Measurements from ENCODE around the gene PLCL1. TPM values are rescaled to one million over a fixed set of nuclear protein-coding genes. Genes with fewer than 3 reads are reported as not detected.

Gene PLCL1
- polyA plus RNA-seq, 1 donor = 20.7 TPM

- DNase-seq = no peak
Measured at GRCh38 chr2:197958592-197959150, 154.3 kb downstream of the PLCL1 start.

GRCh38 chr2:197959383-197959782 is 155.0 kb downstream of the PLCL1 start:
- no peak for DNase-seq

- no peak for DNase-seq
Measured at GRCh38 chr2:197960786-197961185, 156.4 kb downstream of the PLCL1 start.

GRCh38 chr2:197964720-197965119 is 160.3 kb downstream of the PLCL1 start:
- no peak for DNase-seq

- DNase-seq = no peak
Measured at GRCh38 chr2:197965756-197966155, 161.4 kb downstream of the PLCL1 start.

- DNase-seq = no peak
Measured at GRCh38 chr2:197969391-197969893, 165.0 kb downstream of the PLCL1 start.

- peak; percentile 32 for DNase-seq
Measured at GRCh38 chr2:197972061-197972460, 167.7 kb downstream of the PLCL1 start.

GRCh38 chr2:197972587-197972986 is 168.2 kb downstream of the PLCL1 start:
- no peak for DNase-seq

GRCh38 chr2:197973772-197974171 is 169.4 kb downstream of the PLCL1 start:
- DNase-seq = no peak

GRCh38 chr2:197975931-197976519 is 171.6 kb downstream of the PLCL1 start:
- peak; percentile 68 for DNase-seq

- no peak for DNase-seq
Measured at GRCh38 chr2:197978971-197979370, 174.6 kb downstream of the PLCL1 start.

GRCh38 chr2:197982565-197982964 is 178.2 kb downstream of the PLCL1 start:
- no peak for DNase-seq

- no peak for DNase-seq
Measured at GRCh38 chr2:197985029-197985638, 180.7 kb downstream of the PLCL1 start.

GRCh38 chr2:197986977-197987376 is 182.6 kb downstream of the PLCL1 start:
- no peak for DNase-seq

- no peak for DNase-seq
Measured at GRCh38 chr2:197990356-197990755, 186.0 kb downstream of the PLCL1 start.

GRCh38 chr2:197992482-197993133 is 188.2 kb downstream of the PLCL1 start:
- DNase-seq = no peak

- DNase-seq = no peak
Measured at GRCh38 chr2:197993363-197993762, 189.0 kb downstream of the PLCL1 start.

- DNase-seq = no peak
Measured at GRCh38 chr2:197993830-197994229, 189.4 kb downstream of the PLCL1 start.

- no peak for DNase-seq
Measured at GRCh38 chr2:197994751-197995150, 190.4 kb downstream of the PLCL1 start.

- DNase-seq = no peak
Measured at GRCh38 chr2:197996583-197996982, 192.2 kb downstream of the PLCL1 start.

- no peak for DNase-seq
Measured at GRCh38 chr2:197997083-197997541, 192.7 kb downstream of the PLCL1 start.

GRCh38 chr2:197998702-197999101 is 194.3 kb downstream of the PLCL1 start:
- no peak for DNase-seq

- DNase-seq = no peak
Measured at GRCh38 chr2:198000417-198000816, 196.0 kb downstream of the PLCL1 start.

Measured in hindlimb muscle (tissue), 1 donor.